Astrocyte (in vitro differentiated cells and primary cell): ENCODE measurements around the gene ITIH2. TPM values are rescaled to one million over a fixed set of nuclear protein-coding genes. Genes with fewer than 3 reads are reported as not detected.
A peak's percentile ranks its signal among the peaks of the same experiment; 100 is the strongest.

Experiments
- DNase-seq: peaks from one replicate; pipeline ENCODE4 v3.0.0-alpha.2; 2010; ENCODE audit warnings: low read depth
- FAIRE-seq: peaks from 2 replicates; lab custom pipeline; 2011; peaks lifted over from hg19 to GRCh38; lab: Jason Lieb, UNC
- H2AFZ ChIP-seq: 2 replicates; pipeline ENCODE4 v1.6.0; 2012; ENCODE audit warnings: low read depth, low read length, inconsistent platforms
- H3K27ac ChIP-seq: 2 replicates; pipeline ENCODE4 v1.5.1; 2011; ENCODE audit warnings: low read depth, low read length, inconsistent platforms
- H3K27me3 ChIP-seq: 2 replicates; pipeline ENCODE4 v1.6.0; 2011; ENCODE audit warnings: low read length, inconsistent platforms; ENCODE audit not compliant: insufficient read depth
- H3K36me3 ChIP-seq: 2 replicates; pipeline ENCODE4 v1.5.1; 2011; ENCODE audit warnings: low read length, inconsistent platforms; ENCODE audit not compliant: insufficient read depth
- H3K4me1 ChIP-seq: 2 replicates; pipeline ENCODE4 v1.5.1; 2011; ENCODE audit warnings: low read length, inconsistent platforms; ENCODE audit not compliant: insufficient read depth
- H3K4me2 ChIP-seq: 2 replicates; pipeline ENCODE4 v1.6.0; 2012; ENCODE audit warnings: low read length, inconsistent platforms
- H3K4me3 ChIP-seq: 2 replicates; pipeline ENCODE4 v1.5.1; 2011; ENCODE audit warnings: low read depth, mild to moderate bottlenecking, low read length, inconsistent platforms; ENCODE audit not compliant: insufficient read depth
- H3K79me2 ChIP-seq: 2 replicates; pipeline ENCODE4 v1.6.0; 2012; ENCODE audit warnings: mild to moderate bottlenecking, low read length, inconsistent platforms; ENCODE audit not compliant: insufficient read depth
- H3K9ac ChIP-seq: 2 replicates; pipeline ENCODE4 v1.6.0; 2012; ENCODE audit warnings: mild to moderate bottlenecking, low read length, inconsistent platforms
- H3K9me3 ChIP-seq: 2 replicates; pipeline ENCODE4 v1.5.1; 2012; ENCODE audit warnings: low read depth, mild to moderate bottlenecking, low read length, inconsistent platforms; ENCODE audit not compliant: insufficient read depth
- H4K20me1 ChIP-seq: 2 replicates; pipeline ENCODE4 v1.6.0; 2012; ENCODE audit warnings: low read length, inconsistent platforms; ENCODE audit not compliant: insufficient read depth
- H3K27ac Mint-ChIP-seq: one replicate; pipeline ENCODE4 v1.8.0; 2021; ENCODE audit warnings: mild to moderate bottlenecking, mixed read lengths; ENCODE audit not compliant: unreplicated experiment
- H3K27me3 Mint-ChIP-seq: one replicate; pipeline ENCODE4 v1.8.0; 2021; ENCODE audit warnings: low read depth, mixed read lengths; ENCODE audit not compliant: unreplicated experiment
- H3K36me3 Mint-ChIP-seq: one replicate; pipeline ENCODE4 v1.8.0; 2021; ENCODE audit warnings: low read depth, mixed read lengths; ENCODE audit not compliant: unreplicated experiment
- H3K4me1 Mint-ChIP-seq: one replicate; pipeline ENCODE4 v1.8.0; 2021; ENCODE audit warnings: low read depth, mixed read lengths; ENCODE audit not compliant: unreplicated experiment
- H3K4me3 Mint-ChIP-seq: one replicate; pipeline ENCODE4 v1.8.0; 2021; ENCODE audit warnings: mild to moderate bottlenecking, moderate library complexity, mixed read lengths; ENCODE audit not compliant: unreplicated experiment
- H3K9me3 Mint-ChIP-seq: one replicate; pipeline ENCODE4 v1.8.0; 2021; ENCODE audit warnings: mild to moderate bottlenecking, mixed read lengths; ENCODE audit not compliant: unreplicated experiment
- EZH2 ChIP-seq: IDR thresholded peaks from 2 replicates; pipeline ENCODE4 v1.6.1; 2012; ENCODE audit warnings: mild to moderate bottlenecking, low read length, inconsistent platforms; ENCODE audit not compliant: insufficient read depth
- total RNA-seq: library from RNA; stranded (reverse); gene quantifications from 2 replicates; pipeline ENCODE4 v1.2.1, GENCODE V29; 2021
- TF ChIP-seq, protein P1 (sequence below): IDR thresholded peaks from 2 replicates; pipeline ENCODE4 v1.5.1; 2011; ENCODE audit warnings: low read depth, mild to moderate bottlenecking, inconsistent platforms, low read length, moderate library complexity; ENCODE audit not compliant: insufficient read depth

The ITIH2 gene
- total RNA-seq, 1 donor from 2014 or later = not detected

DNA sequence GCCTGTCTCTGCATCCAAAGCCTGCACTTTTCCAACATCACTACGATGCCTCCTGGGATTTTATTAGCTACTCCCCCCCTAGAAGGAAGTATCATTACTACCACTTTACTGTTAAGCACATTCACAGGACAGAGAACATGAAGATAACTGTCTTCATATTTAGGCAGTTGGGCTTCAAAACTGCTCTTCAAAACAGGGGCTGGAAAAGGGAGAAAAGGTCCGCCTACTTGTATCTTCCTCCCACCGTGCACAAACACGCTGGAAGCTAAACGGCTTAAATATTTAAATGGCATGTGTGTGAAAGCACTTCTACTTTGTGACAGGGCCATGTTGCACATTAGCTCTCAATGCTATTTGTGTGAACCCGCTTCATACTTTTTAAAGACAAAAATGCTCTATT is 37.3 kb upstream of the ITIH2 start:
- Histone ChIP-seq H3K4me1 (peaks cover 3% of the 10 kb centered on the region), H3K27me3 (peaks cover 27% of the 10 kb centered on the region), H2AFZ (no peak overlapping the region), H3K4me3 (no peak overlapping the region), H3K4me2 (peak overlapping the region; percentile 74), H3K9me3 (no peaks in the 10 kb centered on the region), H3K27ac (no peak overlapping the region), H3K9ac (no peak overlapping the region), H4K20me1 (no peaks in the 10 kb centered on the region), H3K79me2 (no peaks in the 10 kb centered on the region), H3K36me3 (no peaks in the 10 kb centered on the region)
- DNase-seq (no peak), FAIRE-seq (no peak)
- Mint-ChIP-seq H3K27me3 (peaks cover 34% of the 10 kb centered on the region), H3K4me1 (peaks cover 11% of the 10 kb centered on the region), H3K27ac (no peak overlapping the region), H3K9me3 (no peaks in the 10 kb centered on the region), H3K36me3 (no peaks in the 10 kb centered on the region), H3K4me3 (peak overlapping the region; percentile 85)
- TF ChIP-seq, protein P1, sequence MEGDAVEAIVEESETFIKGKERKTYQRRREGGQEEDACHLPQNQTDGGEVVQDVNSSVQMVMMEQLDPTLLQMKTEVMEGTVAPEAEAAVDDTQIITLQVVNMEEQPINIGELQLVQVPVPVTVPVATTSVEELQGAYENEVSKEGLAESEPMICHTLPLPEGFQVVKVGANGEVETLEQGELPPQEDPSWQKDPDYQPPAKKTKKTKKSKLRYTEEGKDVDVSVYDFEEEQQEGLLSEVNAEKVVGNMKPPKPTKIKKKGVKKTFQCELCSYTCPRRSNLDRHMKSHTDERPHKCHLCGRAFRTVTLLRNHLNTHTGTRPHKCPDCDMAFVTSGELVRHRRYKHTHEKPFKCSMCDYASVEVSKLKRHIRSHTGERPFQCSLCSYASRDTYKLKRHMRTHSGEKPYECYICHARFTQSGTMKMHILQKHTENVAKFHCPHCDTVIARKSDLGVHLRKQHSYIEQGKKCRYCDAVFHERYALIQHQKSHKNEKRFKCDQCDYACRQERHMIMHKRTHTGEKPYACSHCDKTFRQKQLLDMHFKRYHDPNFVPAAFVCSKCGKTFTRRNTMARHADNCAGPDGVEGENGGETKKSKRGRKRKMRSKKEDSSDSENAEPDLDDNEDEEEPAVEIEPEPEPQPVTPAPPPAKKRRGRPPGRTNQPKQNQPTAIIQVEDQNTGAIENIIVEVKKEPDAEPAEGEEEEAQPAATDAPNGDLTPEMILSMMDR = no peak
- TF ChIP-seq EZH2 = no peak

DNA sequence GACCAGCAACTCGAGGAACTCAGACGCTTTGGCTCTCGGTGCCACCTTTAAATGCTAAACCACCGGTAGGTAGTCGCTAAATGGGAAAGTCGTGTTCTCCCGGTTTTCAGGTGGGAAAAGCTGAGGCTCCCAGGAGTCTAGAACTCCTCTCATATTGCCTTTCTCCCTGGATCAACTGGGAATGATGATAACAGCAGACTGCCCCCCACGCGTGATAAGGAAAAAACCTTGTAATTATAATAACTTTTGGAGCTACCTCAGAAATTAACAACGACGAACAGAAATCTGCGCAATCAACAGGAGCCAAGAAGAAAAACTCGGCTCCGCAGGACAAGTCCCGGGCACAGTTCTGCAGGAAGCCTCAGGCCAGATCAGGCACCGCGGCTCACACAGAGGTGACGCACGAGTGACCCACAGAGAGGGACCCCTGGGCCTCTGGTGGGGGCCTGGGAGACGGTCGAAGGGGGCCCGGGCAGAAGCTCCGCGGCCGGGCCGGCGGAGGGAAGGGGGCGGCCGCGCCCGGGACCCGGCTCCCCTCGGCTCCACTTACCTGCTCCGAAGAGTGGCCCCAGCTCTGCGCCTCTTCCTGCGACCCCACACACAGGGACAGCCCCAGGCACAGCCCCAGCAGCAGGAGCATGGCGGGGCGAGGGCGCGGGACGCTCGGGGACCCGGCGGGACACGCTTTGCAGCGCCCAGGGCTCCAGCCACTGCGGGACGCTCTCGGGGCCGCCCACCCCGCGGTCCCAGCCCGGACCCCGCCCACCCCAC is 36.7 kb upstream of the ITIH2 start, which contains the start of gene ITIH5:
ITIH5 (minus strand) TSS at position 714 of the 771 bp plus-strand sequence; CDS start at position 640, 74 bp downstream.
- H3K36me3 Mint-ChIP-seq = no peaks in the 10 kb centered on the region
- H3K4me3 Mint-ChIP-seq = peak within 1 kb of the TSS; percentile 85
- Histone ChIP-seq H3K4me1 (peaks cover 3% of the 10 kb centered on the region), H2AFZ (no peak within 1 kb of the TSS), H4K20me1 (no peaks in the 10 kb centered on the region), H3K4me2 (peak within 1 kb of the TSS; percentile 74), H3K27ac (no peak within 1 kb of the TSS), H3K79me2 (no peaks in the 10 kb centered on the region), H3K9me3 (no peaks in the 10 kb centered on the region), H3K36me3 (no peaks in the 10 kb centered on the region), H3K9ac (no peak within 1 kb of the TSS), H3K4me3 (peak within 1 kb of the TSS; percentile 23), H3K27me3 (peaks cover 27% of the 10 kb centered on the region)
- no peak for DNase-seq
- no peak for FAIRE-seq
- H3K27ac Mint-ChIP-seq = no peak within 1 kb of the TSS
- H3K9me3 Mint-ChIP-seq = no peaks in the 10 kb centered on the region
- H3K27me3 Mint-ChIP-seq = peaks cover 32% of the 10 kb centered on the region
- peak; percentile 83 for TF ChIP-seq EZH2
- TF ChIP-seq, protein P1 = no peak
- peaks cover 15% of the 10 kb centered on the region for H3K4me1 Mint-ChIP-seq
